Activated CD8-positive, alpha-beta memory T cell treated with anti-CD3 and anti-CD28 coated beads, Interleukin-2, amount 50 U/mL, for 24 hours (primary cell): ENCODE measurements around the gene MUC20.
"Not testable (repeated sequence)": the region's sequence is repeated elsewhere in the genome, so short reads cannot be mapped to it uniquely, and the experiment has no call there.

Experiments used
- DNase-seq: peaks from one replicate; pipeline ENCODE4 v3.0.0-alpha.2; 2020; ENCODE audit errors: extremely low read depth

MUC20 gene

DNA sequence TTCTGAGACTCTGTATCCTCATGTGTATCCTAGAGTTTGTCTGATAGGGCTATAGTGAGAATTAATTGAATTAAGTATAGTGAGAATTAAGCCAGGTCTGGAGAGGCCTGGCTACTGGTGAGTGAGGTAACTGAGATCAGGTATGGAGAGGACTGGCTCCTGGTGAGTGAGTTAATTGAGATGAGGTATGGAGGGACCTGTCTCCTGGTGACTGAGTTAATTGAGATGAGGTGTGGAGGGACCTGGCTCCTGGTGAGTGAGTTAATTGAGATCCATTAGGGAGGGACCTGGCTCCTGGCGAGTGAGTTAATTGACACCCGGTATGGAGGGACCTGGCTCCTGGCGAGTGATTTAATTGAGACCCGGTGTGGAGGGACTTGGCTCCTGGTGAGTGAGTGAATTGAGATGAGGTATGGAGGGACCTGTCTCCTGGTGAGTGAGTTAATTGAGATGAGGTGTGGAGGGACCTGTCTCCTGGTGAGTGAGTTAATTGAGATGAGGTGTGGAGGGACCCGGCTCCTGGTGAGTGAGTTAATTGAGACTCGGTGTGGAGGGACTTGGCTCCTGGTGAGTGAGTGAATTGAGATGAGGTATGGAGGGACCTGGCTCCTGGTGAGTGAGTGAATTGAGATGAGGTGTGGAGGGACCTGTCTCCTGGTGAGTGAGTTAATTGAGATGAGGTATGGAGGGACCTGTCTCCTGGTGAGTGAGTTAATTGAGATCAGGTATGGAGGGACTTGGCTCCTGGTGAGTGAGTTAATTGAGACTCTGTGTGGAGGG is 10.5 kb upstream of the MUC20 start:
- not testable (repeated sequence) for DNase-seq

DNA sequence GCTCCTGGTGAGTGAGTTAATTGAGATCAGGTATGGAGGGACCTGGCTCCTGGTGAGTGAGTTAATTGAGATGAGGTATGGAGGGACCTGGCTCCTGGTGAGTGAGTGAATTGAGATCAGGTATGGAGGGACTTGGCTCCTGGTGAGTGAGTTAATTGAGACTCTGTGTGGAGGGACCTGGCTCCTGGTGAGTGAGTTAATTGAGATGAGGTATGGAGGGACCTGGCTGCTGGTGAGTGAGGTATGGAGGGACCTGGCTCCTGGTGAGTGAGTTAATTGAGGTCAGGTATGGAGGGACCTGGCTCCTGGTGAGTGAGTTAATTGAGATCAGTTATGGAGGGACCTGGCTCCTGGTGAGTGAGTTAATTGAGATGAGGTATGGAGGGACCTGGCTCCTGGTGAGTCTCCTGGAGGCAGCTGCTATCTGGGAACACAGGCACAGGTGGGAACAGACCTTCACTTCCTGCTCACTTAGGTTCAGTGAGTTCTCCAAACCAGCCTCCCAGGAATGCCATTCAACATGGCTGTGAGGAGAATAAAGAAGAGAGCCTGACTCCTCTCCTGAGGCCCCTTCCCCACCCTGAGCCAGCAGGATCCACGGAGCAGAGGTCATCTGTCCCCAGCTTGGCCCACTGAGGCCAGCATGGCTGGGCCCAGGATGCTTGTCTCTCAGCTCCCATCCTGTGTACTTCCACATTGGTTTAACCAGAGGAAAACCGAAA is 9.5 kb upstream of the MUC20 start:
- not testable (repeated sequence) for DNase-seq

DNA sequence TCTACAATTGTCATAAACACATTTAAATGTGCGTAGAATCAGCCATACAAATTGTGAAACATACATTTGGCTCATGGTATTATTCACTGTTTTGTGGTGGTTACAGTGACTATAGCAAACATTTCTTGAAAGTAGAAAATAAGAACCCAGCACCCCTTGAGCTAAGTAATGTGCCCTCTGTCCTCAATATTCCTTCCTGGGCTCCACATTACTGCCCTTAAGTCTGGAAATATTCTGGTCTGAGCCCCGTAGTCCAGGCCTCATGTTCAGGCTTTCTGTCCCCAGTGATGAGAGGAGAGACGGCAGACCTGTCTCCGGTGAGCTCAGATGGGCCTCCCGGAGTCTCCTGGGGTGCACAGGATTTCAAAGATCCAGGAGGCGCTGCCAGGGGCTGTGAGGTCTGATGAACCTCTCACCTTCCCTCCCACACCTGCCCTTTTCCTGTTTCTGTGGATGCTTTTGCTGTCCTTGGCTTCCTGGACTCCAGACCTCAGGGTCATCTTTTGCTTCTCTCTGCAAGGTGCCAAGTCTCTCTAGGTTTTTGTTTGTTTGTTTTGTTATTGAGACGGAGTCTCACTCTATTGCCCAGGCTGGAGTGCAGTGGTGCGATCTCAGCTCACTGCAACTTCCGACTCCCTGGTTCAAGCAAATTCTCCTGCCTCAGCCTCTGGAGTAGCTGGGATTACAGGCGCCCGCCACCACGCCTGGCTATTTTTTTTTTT is 8.8 kb upstream of the MUC20 start:
- no peak for DNase-seq

DNA sequence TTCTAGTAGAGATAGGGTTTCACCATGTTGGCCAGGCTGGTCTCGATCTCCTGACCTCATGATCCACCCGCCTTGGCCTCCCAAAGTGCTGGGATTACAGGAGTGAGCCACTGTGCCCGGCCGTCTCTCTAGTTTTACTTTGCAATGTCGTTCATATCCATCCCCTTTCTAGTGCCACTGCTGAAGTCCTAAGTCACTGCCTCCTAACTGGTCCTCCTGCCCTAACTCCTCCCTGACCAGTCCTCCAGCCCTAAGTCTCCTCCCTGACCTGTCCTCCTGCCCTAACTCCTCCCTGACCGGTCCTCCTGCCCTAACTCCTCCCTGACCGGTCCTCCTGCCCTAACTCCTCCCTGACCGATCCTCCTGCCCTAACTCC is 8.3 kb upstream of the MUC20 start:
- DNase-seq = not testable (repeated sequence)

DNA sequence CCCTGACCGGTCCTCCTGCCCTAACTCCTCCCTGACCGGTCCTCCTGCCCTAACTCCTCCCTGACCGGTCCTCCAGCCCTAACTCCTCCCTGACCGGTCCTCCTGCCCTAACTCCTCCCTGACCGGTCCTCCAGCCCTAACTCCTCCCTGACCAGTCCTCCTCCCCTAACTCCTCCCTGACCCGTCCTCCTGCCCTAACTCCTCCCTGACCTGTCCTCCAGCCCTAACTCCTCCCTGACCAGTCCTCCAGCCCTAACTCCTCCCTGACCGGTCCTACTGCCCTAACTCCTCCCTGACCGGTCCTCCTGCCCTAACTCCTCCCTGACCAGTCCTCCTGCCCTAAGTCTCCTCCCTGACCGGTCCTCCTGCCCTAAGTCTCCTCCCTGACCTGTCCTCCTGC is 7.6 kb upstream of the MUC20 start:
- DNase-seq = not testable (repeated sequence)

DNA sequence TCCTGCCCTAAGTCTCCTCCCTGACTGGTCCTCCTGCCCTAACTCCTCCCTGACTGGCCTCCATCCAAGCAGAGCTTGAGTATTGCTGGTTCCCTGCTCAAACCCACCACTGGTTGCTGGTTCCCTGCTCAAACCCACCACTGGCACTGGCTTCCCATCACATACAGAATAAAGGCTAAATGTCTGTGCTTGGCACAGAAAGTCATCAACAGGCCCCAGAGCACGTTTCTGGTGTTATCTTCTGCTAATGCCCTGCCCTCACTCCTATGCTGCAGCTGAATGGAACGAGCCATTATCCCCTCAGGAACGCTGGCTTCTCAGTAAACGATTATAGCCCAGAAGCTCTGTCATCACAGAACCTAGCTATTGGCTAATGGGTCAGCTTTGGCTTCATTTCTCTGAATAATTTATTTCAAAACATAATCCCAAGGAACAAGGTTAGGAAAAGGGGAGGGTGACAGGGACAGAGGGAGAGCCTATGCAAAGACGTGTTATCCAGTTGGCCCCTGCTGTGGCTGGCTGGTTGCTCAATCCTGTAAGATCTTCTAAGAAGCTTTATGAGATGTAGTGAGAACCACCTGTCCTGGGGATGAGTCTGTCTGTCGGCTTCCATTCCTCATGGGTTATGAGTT is 6.3 kb upstream of the MUC20 start:
- no peak for DNase-seq

DNA sequence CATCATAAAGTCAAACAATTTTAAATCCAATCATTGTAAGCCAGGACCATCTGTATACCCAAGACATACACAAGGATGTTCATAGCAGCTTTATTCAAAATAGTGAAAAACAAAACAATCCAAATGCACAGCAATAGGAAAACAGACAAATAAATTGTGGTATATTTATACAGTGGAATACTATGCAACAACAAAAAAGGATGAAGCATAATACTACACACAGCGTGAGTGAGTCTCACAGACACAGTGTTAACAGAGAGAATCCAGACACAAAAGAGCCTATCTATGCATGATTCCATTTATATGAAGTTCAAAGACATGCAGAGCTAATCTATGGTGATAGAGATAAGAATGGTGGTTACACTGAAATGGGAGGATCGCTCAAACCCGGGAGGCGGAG is 5.6 kb upstream of the MUC20 start:
- no peak for DNase-seq

DNA sequence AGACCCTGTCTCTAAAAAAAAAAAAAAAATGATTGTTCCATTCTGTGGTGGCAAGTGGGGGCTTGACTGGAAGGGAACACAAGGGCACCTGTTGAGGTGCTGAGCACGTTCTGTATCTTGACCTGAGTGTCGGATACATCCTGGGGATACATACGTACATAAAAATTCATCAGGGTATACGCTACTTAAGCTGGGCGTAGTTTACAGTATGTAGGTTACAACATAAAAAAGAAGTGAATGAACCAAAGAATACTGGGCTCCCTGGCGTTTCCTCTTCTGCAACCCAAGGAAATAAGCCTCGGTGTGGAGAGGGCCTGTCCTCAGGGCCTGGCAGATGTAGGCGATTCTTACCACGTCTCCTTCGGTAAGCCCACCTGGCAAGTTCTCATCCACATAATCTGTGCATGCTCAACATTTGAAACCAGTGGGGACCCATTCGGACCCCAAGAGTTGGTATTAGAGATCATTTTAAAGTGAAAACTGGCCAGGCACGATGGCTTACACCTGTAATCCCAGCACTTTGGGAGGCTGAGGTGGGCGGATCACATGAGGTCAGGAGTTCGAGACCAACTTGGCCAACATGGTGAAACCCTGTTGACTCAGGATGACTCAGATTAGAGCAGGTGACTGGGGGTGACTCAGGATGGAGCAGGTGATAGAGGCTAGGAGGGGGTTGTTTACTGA is 5.1 kb upstream of the MUC20 start:
- no peak for DNase-seq

DNA sequence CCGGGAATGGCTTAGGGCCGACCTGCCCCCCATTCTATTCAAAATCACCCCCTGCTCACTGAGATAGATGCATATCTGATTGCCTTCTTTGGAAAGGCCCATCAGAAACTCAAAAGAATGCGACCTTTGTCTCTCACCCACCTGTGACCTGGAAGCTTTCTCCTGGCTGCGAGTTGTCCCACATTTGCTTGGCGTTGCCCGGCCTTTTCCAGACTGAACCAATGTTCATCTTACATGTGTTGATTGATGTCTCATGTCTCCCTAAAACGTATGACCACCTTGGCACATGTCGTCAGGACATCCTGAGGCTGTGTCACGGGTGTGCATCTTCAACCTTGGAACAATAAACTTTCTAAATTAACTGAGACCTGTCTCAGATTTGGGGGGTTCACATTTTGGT is 3.4 kb upstream of the MUC20 start:
- DNase-seq = no peak

DNA sequence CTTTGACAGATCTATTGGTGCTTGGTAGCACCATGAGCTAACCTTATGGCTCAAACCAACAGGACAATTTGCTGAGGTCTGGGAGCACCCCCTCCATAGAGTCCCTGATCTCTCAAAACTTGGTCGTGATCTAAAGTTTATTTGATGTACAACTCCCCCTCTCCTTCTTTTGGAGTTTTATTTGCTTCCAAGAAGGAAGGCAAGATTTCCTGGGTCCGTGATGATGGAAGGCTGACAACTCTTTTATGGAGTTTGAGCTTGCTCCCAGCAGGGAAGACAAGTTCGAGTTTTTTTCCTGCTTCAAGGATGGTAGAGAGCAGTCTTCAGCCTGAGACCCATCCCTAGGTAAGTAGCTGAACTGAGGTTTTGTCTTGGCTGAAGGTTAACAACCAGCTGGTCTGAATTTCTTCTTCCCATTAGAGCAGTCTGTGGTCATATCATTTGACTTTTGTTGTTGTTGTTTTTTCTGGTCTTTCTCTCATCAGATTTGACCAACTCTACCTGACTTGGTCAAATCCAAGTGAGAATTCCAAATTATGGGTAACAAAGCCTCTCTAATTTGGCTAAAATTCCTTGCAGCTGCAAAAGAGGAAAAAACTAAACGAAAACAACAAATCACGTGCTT is 2.8 kb upstream of the MUC20 start:
- DNase-seq = no peak

DNA sequence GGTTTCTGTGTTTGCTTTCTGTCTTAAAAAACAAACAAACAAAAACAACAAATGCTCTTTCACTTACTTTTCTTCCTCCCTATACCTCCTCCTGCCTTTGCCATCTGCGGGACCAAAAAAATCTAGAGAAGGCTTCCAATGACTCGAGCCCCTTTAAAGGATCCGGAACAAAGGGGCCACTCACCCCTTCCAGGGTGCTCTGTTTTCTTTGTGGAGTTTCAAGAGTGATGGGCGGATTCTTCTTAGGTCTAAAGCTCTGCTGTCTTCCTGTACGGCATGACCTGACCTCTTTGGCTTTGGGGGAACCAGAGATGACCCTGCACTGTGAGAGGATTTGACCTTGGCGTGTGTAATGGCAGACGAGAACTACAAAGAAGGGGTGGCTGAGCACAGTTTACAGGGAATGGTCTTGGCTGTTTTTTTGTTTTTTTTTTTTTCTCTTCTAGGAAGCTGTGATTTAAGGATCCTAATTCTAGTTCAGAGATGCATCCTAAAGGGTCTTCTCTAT is 2.2 kb upstream of the MUC20 start:
- DNase-seq = no peak

DNA sequence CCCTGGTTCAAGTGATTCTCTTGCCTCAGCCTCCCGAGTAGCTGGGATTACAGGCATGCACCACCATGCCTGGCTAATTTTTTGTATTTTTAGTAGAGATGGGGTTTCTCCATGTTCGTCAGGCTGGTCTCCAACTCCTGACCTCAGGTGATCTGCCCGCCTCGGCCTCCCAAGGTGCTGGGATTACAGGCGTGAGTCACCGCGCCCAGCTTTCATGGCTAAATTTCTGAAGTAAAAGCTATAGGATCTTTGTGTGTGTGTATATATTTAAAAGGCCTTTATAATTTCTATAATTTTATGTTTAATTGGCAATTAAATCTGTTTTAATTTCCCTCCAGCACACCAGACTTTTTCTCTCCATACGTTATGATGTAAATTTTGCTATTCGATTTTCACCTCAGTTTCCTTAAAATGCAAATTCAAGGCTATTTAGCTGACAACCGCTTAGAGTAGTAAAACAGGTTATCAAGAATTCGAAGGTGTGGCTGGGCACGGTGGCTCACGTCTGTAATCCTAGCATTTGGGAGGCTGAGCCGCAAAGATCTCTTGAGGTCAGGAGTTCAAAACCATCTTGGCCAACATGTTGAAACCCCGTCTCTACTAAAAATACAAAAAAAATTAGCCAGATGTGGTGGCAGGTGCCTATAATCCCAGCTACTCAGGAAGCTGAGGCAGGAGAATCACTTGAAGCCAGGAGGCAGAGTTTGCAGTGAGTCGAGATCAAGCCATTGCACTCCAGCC is 1.1 kb upstream of the MUC20 start:
- not testable (repeated sequence) for DNase-seq

DNA sequence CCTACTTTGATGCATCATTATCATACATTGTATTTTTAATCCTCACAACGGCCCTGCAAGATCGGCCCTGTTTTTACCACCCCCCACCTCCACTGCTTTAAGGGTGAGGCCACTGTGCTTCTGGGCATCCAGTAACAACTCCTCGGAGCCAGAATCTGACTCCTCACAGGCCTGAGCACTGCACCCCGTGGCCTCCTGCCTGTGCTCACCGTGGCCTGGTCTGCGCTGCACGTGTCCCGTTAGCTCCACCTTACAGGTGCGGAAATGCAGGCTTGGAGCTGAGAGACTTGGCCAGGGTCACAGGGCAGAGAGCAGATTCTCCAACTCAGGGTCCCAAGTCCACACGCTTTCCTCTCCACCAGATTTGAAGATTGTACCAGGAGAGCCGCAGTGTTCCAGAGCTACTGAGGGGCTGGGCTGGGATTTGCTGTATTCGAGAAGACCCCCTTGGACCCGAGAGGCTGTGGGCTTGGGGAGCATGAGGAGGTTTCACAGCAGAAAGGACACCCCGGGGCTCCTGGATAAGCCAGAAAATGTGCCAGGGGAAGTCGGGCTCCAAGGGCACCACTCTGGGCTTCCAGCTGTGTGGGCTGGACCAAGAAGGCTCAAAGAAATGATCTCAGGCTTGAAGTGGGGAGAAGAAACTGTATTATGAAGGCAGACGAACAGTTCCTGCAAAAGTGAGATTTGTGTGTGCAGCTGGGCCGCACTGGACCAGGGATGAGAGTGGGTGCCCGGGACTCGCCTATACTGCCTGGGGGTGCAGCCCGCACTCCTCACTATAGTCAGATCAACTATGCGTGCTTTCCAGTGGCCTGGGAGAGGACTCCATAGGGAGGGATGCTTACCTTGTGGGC is 1.6 kb downstream of the MUC20 start:
- DNase-seq = not testable (repeated sequence)

DNA sequence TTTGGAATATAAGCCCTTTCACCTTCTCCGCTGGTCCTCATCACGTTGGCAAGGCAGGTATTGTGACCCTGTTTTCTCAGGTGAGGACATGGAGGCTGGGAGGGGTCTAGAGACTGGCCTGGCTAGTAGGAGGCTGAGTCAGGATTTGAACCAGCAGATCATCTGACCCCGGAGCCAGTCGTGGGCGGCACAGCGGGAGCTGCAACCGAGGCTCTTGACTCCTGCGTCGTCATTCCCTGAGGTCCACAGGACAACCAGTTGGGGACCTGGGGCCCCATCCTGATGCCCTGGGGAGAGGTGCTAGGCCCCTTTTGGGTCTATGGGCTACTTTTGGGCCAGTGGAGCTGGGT is 2.2 kb downstream of the MUC20 start:
- DNase-seq = not testable (repeated sequence)

DNA sequence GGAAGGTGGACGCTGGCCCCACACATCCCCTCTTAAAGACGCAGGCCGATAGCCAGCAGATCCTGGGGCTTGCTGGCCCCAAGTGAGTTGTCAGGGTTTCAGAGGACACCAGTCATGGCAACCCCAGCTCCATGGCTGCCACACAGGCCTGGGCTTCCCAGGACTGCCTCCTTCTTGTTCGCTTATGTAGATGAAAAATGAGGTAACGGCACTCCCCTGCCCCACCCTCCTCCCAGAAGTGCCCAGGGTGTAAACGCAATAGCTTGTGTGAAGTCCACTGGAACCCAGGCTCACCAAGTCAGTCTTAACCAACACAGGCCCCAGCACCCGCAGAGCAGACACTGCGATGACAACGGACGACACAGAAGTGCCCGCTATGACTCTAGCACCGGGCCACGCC is 3.6 kb downstream of the MUC20 start:
- not testable (repeated sequence) for DNase-seq

DNA sequence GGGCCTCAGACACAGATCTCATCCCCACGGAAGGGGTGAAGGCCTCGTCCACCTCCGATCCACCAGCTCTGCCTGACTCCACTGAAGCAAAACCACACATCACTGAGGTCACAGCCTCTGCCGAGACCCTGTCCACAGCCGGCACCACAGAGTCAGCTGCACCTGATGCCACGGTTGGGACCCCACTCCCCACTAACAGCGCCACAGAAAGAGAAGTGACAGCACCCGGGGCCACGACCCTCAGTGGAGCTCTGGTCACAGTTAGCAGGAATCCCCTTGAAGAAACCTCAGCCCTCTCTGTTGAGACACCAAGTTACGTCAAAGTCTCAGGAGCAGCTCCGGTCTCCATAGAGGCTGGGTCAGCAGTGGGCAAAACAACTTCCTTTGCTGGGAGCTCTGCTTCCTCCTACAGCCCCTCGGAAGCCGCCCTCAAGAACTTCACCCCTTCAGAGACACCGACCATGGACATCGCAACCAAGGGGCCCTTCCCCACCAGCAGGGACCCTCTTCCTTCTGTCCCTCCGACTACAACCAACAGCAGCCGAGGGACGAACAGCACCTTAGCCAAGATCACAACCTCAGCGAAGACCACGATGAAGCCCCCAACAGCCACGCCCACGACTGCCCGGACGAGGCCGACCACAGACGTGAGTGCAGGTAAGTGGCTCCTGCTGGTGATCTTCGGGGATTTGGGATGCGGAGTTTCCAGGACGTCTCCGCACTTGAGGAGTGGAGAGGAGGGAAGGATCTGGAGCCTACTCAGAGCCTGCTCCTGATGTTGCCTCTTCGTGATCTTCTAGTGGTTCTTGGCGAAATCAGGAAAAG is 5.3 kb downstream of the MUC20 start:
- DNase-seq = not testable (repeated sequence)

DNA sequence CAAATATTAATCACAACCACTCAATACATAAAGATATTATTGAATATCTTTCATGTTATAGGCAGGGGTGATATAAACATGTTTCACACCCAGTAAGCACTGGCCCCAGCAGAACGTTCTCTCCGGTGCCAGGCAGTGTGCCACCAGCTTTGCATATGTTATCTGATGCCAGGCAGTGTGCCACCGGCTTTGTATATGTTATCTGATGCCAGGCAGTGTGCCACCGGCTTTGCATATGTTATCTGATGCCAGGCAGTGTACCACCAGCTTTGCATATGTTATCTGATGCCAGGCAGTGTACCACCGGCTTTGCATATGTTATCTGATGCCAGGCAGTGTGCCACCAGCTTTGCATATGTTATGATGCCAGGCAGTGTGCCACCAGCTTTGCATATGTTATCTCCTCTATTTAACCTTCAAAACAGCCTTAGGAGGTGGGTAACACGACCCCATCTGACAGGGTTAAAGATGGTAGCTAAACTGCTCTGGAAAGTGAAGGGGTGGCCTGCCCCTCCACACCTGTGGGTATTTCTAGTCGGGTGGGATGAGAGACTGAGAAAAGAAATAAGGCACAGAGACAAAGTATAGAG is 6.9 kb downstream of the MUC20 start:
- no peak for DNase-seq

DNA sequence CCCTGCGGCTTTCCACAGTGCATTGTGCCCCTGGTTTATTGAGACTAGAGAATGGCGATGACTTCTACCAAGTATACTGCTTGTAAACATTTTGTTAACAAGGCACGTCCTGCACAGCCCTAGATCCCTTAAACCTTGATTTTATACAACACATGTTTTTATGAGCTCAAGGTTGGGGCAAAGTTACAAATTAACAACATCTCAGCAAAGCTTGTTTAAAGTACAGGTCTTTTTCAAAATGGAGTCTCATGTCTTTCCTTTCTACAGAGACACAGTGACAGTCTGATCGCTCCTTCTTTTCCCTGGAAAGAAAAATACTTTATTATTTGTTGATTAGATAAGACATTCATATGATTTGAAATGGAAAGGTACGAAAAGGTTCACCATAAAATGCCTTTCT is 8.0 kb downstream of the MUC20 start:
- DNase-seq = not testable (repeated sequence)
